GM12873 (cell line): ENCODE results near the gene APOBEC4.
A peak's percentile ranks its signal among the peaks of the same experiment; 100 is the strongest.

Experiments used
- CTCF ChIP-seq: IDR thresholded peaks from 2 replicates; pipeline ENCODE4 v1.5.1; 2012; ENCODE audit warnings: low read depth, mild to moderate bottlenecking, moderate library complexity, low read length, control low read depth; ENCODE audit not compliant: insufficient read depth; ENCODE audit errors: missing control alignments

The APOBEC4 gene

GRCh38 chr1:183619781-183620180, 33.3 kb downstream of the APOBEC4 start:
- TF ChIP-seq CTCF: no peak

- TF ChIP-seq CTCF: no peak
These were observed 40.7 kb downstream of the APOBEC4 start for GRCh38 chr1:183612407-183612806.

- no peak for TF ChIP-seq CTCF
These were observed 42.1 kb downstream of the APOBEC4 start for GRCh38 chr1:183611021-183611420.

- no peak for TF ChIP-seq CTCF
These were observed 43.2 kb downstream of the APOBEC4 start for GRCh38 chr1:183609759-183610452.

GRCh38 chr1:183609313-183609712, 43.8 kb downstream of the APOBEC4 start:
- peak; percentile 65 for TF ChIP-seq CTCF

- TF ChIP-seq CTCF: no peak
These were observed 45.7 kb downstream of the APOBEC4 start for GRCh38 chr1:183607322-183607980.

GRCh38 chr1:183605904-183606303, 47.2 kb downstream of the APOBEC4 start:
- TF ChIP-seq CTCF: no peak
